ENCODE results near the gene AIFM3. TPM values are rescaled to one million over a fixed set of nuclear protein-coding genes. Genes with fewer than 3 reads are reported as not detected.
"Not testable (repeated sequence)": the region's sequence is repeated elsewhere in the genome, so short reads cannot be mapped to it uniquely, and the experiment has no call there.

AIFM3 gene
- total and polyA plus RNA-seq, 2 donors (not counting 1 experiment from before 2014, with no cell fraction given) = 3.0 to 6.0 TPM

GRCh38 chr22:20931126-20931654 lies 35.9 kb upstream of the AIFM3 start:
- DNase-seq = no peak
- ATAC-seq (ENCODE audit: low read depth) = no peak
- Histone ChIP-seq H3K9ac (ENCODE audit: low read length) (no peak overlapping the region), H3K4me2 (replicated peaks; ENCODE audit: low read depth, low read length, poor library complexity, severe bottlenecking) (no peak overlapping the region), H3K4me1 (ENCODE audit: control insufficient read depth in 2 of 2, insufficient read depth in 2 of 2, low read length in 2 of 2) (peaks cover 17 to 19% of the 10 kb centered on the region in 2 donors), H3K9me3 (ENCODE audit: control extremely low read depth in 1 of 3, control insufficient read depth in 2 of 3, insufficient read depth in 1 of 3, low read length in 2 of 3) (no peaks in the 10 kb centered on the region), H3K79me2 (ENCODE audit: control insufficient read depth, insufficient read depth, low read length) (peaks cover 96% of the 10 kb centered on the region), H3K36me3 (replicated peaks in 1 of 2; ENCODE audit: control extremely low read depth in 1 of 2, control insufficient read depth in 1 of 2, extremely low read depth in 1 of 2, insufficient read depth in 2 of 2, low read length in 1 of 2) (peaks cover 8 to 24% of the 10 kb centered on the region in 2 experiments), H2AFZ (ENCODE audit: insufficient read depth, low read depth, low read length, poor library complexity, severe bottlenecking) (no peak overlapping the region), H3K27ac (ENCODE audit: low read length in 2 of 2) (no peak overlapping the region), H3K4me3 (ENCODE audit: control extremely low read depth in 1 of 5, extremely low read depth in 1 of 5, insufficient read depth in 1 of 5, low read depth in 2 of 5, low read length in 4 of 5) (no peak overlapping the region), H4K20me1 (ENCODE audit: control insufficient read depth, insufficient read depth, low read length, poor library complexity, severe bottlenecking) (peaks cover 80% of the 10 kb centered on the region), H3K27me3 (replicated peaks in 1 of 4; ENCODE audit: control extremely low read depth in 1 of 4, control insufficient read depth in 3 of 4, insufficient read depth in 4 of 4, low read length in 3 of 4) (no peaks in the 10 kb centered on the region)
- H3K4me3 Mint-ChIP-seq = no peak overlapping the region
- intact Hi-C loops (cut with micrococcal nuclease) = no loop called here
- no peaks in the 10 kb centered on the region for H3K27me3 Mint-ChIP-seq
- POLR2A ChIA-PET = no interaction called here
- no CpG with 5 or more reads among the region's 4 CpGs for WGBS (ENCODE audit: insufficient coverage)
- TF ChIP-seq CTCF (IDR thresholded peaks at IDR 0.05) = no peak
- no peak for TF ChIP-seq EZH2 (IDR thresholded peaks at IDR 0.05; ENCODE audit: borderline replicate concordance, insufficient read depth, low read depth, low read length, poor library complexity, severe bottlenecking)
- CTCF ChIA-PET = interaction anchor here (1.5 kb wide), 1 partner anchor 14 kb away, joined by 5 read pairs; no protein-coding TSS in a partner anchor
- H3K4me1 Mint-ChIP-seq = peaks cover 46% of the 10 kb centered on the region
- H3K9me3 Mint-ChIP-seq (ENCODE audit: insufficient read depth) = no peaks in the 10 kb centered on the region
- H3K27ac Mint-ChIP-seq = no peak overlapping the region

GRCh38 chr22:20933910-20934309 lies 33.1 kb upstream of the AIFM3 start:
- Mint-ChIP-seq H3K9me3 (ENCODE audit: insufficient read depth) (no peaks in the 10 kb centered on the region), H3K27ac (peak overlapping the region; percentile 37), H3K27me3 (no peaks in the 10 kb centered on the region), H3K4me1 (peaks cover 55% of the 10 kb centered on the region), H3K4me3 (no peak overlapping the region)
- 99% methylated on average over 6 of the region's 7 CpGs for WGBS (ENCODE audit: insufficient coverage)
- Histone ChIP-seq H3K9me3 (ENCODE audit: control extremely low read depth in 1 of 3, control insufficient read depth in 2 of 3, insufficient read depth in 1 of 3, low read length in 2 of 3) (no peaks in the 10 kb centered on the region), H3K4me1 (ENCODE audit: control insufficient read depth in 2 of 2, insufficient read depth in 2 of 2, low read length in 2 of 2) (peaks cover 12 to 15% of the 10 kb centered on the region in 2 donors), H3K9ac (ENCODE audit: low read length) (no peak overlapping the region), H3K27me3 (replicated peaks in 1 of 4; ENCODE audit: control extremely low read depth in 1 of 4, control insufficient read depth in 3 of 4, insufficient read depth in 4 of 4, low read length in 3 of 4) (no peaks in the 10 kb centered on the region), H3K27ac (ENCODE audit: low read length in 2 of 2) (no peak overlapping the region), H3K4me3 (ENCODE audit: control extremely low read depth in 1 of 5, extremely low read depth in 1 of 5, insufficient read depth in 1 of 5, low read depth in 2 of 5, low read length in 4 of 5) (no peak overlapping the region), H4K20me1 (ENCODE audit: control insufficient read depth, insufficient read depth, low read length, poor library complexity, severe bottlenecking) (peaks cover 79% of the 10 kb centered on the region), H2AFZ (ENCODE audit: insufficient read depth, low read depth, low read length, poor library complexity, severe bottlenecking) (no peak overlapping the region), H3K4me2 (replicated peaks; ENCODE audit: low read depth, low read length, poor library complexity, severe bottlenecking) (no peak overlapping the region), H3K36me3 (replicated peaks in 1 of 2; ENCODE audit: control extremely low read depth in 1 of 2, control insufficient read depth in 1 of 2, extremely low read depth in 1 of 2, insufficient read depth in 2 of 2, low read length in 1 of 2) (peaks cover 9 to 39% of the 10 kb centered on the region in 2 experiments), H3K79me2 (ENCODE audit: control insufficient read depth, insufficient read depth, low read length) (peaks cover 96% of the 10 kb centered on the region)
- no peak for TF ChIP-seq EZH2 (IDR thresholded peaks at IDR 0.05; ENCODE audit: borderline replicate concordance, insufficient read depth, low read depth, low read length, poor library complexity, severe bottlenecking)
- no peak for TF ChIP-seq CTCF (IDR thresholded peaks at IDR 0.05)
- ATAC-seq (ENCODE audit: low read depth) (no peak), DNase-seq (no peak)
- POLR2A ChIA-PET = no interaction called here
- intact Hi-C loops (cut with micrococcal nuclease) = no loop called here
- CTCF ChIA-PET = interaction anchor here (1.0 kb wide), 1 partner anchor 18 kb away, joined by 3 read pairs; no protein-coding TSS in a partner anchor

GRCh38 chr22:20935049-20935448 lies 32.0 kb upstream of the AIFM3 start:
- H3K9ac ChIP-seq (ENCODE audit: low read length); H3K27me3 ChIP-seq (replicated peaks in 1 of 4; ENCODE audit: control extremely low read depth in 1 of 4, control insufficient read depth in 3 of 4, insufficient read depth in 4 of 4, low read length in 3 of 4); H3K4me2 ChIP-seq (replicated peaks; ENCODE audit: low read depth, low read length, poor library complexity, severe bottlenecking); ATAC-seq (ENCODE audit: low read depth); POLR2A ChIA-PET; H3K9me3 Mint-ChIP-seq (ENCODE audit: insufficient read depth); H3K27ac Mint-ChIP-seq; H3K27me3 Mint-ChIP-seq; DNase-seq; H3K4me3 ChIP-seq (ENCODE audit: control extremely low read depth in 1 of 5, extremely low read depth in 1 of 5, insufficient read depth in 1 of 5, low read depth in 2 of 5, low read length in 4 of 5); H2AFZ ChIP-seq (ENCODE audit: insufficient read depth, low read depth, low read length, poor library complexity, severe bottlenecking); H3K4me3 Mint-ChIP-seq; H3K9me3 ChIP-seq (ENCODE audit: control extremely low read depth in 1 of 3, control insufficient read depth in 2 of 3, insufficient read depth in 1 of 3, low read length in 2 of 3); H3K27ac ChIP-seq (ENCODE audit: low read length in 2 of 2); intact Hi-C loops (cut with micrococcal nuclease): not testable (repeated sequence)
- peaks cover 99% of the 10 kb centered on the region for H3K79me2 ChIP-seq (ENCODE audit: control insufficient read depth, insufficient read depth, low read length)
- CTCF ChIA-PET = interaction anchor here (1.0 kb wide), 1 partner anchor 17 kb away, joined by 3 read pairs; no protein-coding TSS in a partner anchor
- 92% methylated on average over 7 of the region's 9 CpGs for whole genome bisulfite sequencing (ENCODE audit: insufficient coverage)
- H3K4me1 ChIP-seq (ENCODE audit: control insufficient read depth in 2 of 2, insufficient read depth in 2 of 2, low read length in 2 of 2) = peaks cover 12 to 14% of the 10 kb centered on the region in 2 donors
- H3K4me1 Mint-ChIP-seq = peaks cover 56% of the 10 kb centered on the region
- peaks cover 84% of the 10 kb centered on the region for H4K20me1 ChIP-seq (ENCODE audit: control insufficient read depth, insufficient read depth, low read length, poor library complexity, severe bottlenecking)
- H3K36me3 ChIP-seq (replicated peaks in 1 of 2; ENCODE audit: control extremely low read depth in 1 of 2, control insufficient read depth in 1 of 2, extremely low read depth in 1 of 2, insufficient read depth in 2 of 2, low read length in 1 of 2) = peaks cover 9 to 39% of the 10 kb centered on the region in 2 experiments
